ENCODE data around the gene PDSS2.

The PDSS2 gene

DNA sequence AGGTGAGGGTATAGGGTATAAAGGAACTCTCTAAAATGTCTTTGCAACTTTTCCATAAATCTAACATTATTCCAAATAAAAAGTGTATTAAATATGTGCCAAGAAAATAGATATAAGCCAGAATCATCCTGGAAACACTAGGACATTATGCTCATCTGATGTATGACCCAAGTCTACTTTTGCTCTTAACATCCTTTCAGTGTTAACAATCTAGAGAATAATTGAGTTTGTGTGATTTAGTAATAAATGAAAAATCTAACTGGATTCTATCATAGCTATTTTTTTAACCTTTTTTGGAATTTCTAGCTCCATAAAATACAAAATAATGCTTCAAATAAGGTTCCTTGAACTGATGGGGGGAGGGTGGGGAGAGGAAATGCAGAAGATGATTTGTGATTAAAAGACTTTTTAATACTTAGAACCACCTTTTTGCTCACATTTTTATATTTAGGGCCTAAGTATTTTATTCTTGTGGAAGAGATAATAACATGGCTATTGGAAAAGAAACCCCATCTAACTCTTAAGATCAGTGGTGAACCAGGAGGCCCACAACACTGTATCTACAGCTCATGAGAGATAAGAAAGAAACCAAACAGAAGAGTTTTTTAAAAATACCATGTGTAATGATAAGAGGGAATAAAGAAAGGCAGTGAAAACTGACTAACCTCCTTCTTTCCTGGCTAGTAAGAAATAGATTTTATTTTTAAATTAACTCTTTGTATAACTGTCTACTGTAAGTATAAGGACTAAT, 68.5 kb downstream of the PDSS2 start:
- no peak for DNase-seq (ENCODE audit: low read depth)
- TF ChIP-seq, protein P1, sequence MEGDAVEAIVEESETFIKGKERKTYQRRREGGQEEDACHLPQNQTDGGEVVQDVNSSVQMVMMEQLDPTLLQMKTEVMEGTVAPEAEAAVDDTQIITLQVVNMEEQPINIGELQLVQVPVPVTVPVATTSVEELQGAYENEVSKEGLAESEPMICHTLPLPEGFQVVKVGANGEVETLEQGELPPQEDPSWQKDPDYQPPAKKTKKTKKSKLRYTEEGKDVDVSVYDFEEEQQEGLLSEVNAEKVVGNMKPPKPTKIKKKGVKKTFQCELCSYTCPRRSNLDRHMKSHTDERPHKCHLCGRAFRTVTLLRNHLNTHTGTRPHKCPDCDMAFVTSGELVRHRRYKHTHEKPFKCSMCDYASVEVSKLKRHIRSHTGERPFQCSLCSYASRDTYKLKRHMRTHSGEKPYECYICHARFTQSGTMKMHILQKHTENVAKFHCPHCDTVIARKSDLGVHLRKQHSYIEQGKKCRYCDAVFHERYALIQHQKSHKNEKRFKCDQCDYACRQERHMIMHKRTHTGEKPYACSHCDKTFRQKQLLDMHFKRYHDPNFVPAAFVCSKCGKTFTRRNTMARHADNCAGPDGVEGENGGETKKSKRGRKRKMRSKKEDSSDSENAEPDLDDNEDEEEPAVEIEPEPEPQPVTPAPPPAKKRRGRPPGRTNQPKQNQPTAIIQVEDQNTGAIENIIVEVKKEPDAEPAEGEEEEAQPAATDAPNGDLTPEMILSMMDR (IDR thresholded peaks at IDR 0.05; ENCODE audit: insufficient read depth, low read depth, low read length, missing control alignments) = no peak
- no peak overlapping the region for H3K4me3 ChIP-seq (ENCODE audit: low read length)

- H3K4me3 ChIP-seq (ENCODE audit: low read length) = no peak overlapping the region
- TF ChIP-seq, protein P1 (IDR thresholded peaks at IDR 0.05; ENCODE audit: insufficient read depth, low read depth, low read length, missing control alignments) = no peak
- no peak for DNase-seq (ENCODE audit: low read depth)
Measured at GRCh38 chr6:107390056-107390455, 69.3 kb downstream of the PDSS2 start.

DNA sequence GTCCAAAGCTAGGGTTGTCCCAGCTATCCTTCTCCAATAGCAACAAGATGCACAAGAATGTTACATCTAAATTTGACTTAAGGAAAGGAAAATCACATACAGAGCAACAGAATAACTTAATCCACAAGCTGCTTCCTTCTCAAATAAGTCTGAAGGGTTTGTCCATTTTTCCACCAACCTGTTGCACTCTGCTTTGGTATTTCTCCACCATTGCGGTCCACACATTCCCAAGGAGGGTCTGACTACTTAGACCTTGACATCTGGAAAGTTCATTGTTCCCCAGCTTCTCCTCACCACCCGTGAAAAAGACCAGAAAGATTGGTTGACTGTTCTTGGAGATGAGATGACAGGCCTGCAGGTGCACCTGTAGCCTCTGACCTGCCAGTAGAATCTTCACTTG, 72.5 kb downstream of the PDSS2 start:
- no peak overlapping the region for H3K4me3 ChIP-seq (ENCODE audit: low read length)
- DNase-seq (ENCODE audit: low read depth) = no peak
- TF ChIP-seq, protein P1 (IDR thresholded peaks at IDR 0.05; ENCODE audit: insufficient read depth, low read depth, low read length, missing control alignments) = no peak

- DNase-seq (ENCODE audit: low read depth) = no peak
- H3K4me3 ChIP-seq (ENCODE audit: low read length) = no peak overlapping the region
- TF ChIP-seq, protein P1 (IDR thresholded peaks at IDR 0.05; ENCODE audit: insufficient read depth, low read depth, low read length, missing control alignments) = no peak
Measured at GRCh38 chr6:107386340-107386739, 73.0 kb downstream of the PDSS2 start.

- no peak overlapping the region for H3K4me3 ChIP-seq (ENCODE audit: low read length)
- TF ChIP-seq, protein P1 (IDR thresholded peaks at IDR 0.05; ENCODE audit: insufficient read depth, low read depth, low read length, missing control alignments) = no peak
- DNase-seq (ENCODE audit: low read depth) = no peak
Measured at GRCh38 chr6:107383705-107384104, 75.7 kb downstream of the PDSS2 start.

DNA sequence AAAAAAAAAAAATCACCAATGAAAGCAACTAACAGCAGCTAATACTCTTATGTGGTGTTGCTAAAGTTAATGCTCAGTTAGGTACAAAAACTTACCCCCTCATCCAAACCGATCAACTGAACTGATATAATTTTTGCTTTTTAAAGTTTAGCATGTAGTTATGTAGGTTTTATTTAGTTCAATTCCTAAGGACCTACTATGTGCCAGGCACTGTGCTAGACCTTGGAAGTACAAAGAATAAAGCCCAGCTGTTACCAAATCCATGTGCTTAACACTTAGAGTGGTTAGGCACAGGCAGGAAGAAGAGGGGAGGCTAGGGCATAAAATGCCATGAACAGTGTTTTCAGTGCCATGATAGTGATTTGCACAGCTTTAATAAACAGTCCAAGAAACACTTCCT, 85.1 kb downstream of the PDSS2 start:
- no peak overlapping the region for H3K4me3 ChIP-seq (ENCODE audit: low read length)
- TF ChIP-seq, protein P1 (IDR thresholded peaks at IDR 0.05; ENCODE audit: insufficient read depth, low read depth, low read length, missing control alignments) = no peak
- DNase-seq (ENCODE audit: low read depth) = no peak

DNA sequence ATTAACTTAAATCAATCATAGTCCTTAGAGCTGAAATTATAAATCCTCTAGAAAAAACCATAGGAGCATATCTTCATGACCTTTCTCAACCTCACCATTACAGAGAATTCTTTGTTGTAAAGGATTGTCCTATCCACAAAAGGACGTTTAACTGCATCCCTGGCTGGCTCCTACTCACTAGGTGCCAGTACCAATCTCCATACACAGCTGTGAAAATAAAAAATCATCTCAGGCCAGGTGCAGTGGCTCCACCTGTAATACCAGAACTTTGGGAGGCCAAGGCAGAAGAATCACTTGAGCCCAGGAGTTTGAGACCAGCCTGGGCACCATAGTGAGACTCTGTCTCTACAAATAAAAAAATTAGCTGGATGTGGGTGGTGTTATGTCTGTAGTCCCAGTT, 89.9 kb downstream of the PDSS2 start:
- H3K4me3 ChIP-seq (ENCODE audit: low read length) = no peak overlapping the region
- DNase-seq (ENCODE audit: low read depth) = no peak
- TF ChIP-seq, protein P1 (IDR thresholded peaks at IDR 0.05; ENCODE audit: insufficient read depth, low read depth, low read length, missing control alignments) = no peak

All from epithelial cell of esophagus (primary cell).